Rectal smooth muscle tissue (tissue), 1 donor: ENCODE results near the gene PAIP2B.

Experiments used
- H3K27ac ChIP-seq: one replicate; pipeline ENCODE4 v1.7.0; 2013; ENCODE audit warnings: low read depth, low read length, inconsistent platforms
- H3K27me3 ChIP-seq: one replicate; pipeline ENCODE4 v1.7.0; 2013; ENCODE audit warnings: low read length; ENCODE audit not compliant: control insufficient read depth, insufficient read depth
- H3K36me3 ChIP-seq: one replicate; pipeline ENCODE4 v1.7.0; 2013; ENCODE audit warnings: low read length; ENCODE audit not compliant: control insufficient read depth, insufficient read depth
- H3K4me1 ChIP-seq: one replicate; pipeline ENCODE4 v1.7.0; 2013; ENCODE audit warnings: low read length; ENCODE audit not compliant: control insufficient read depth, insufficient read depth
- H3K4me3 ChIP-seq: one replicate; pipeline ENCODE4 v1.7.0; 2013; ENCODE audit warnings: low read length
- H3K9ac ChIP-seq: one replicate; pipeline ENCODE4 v1.7.0; 2013; ENCODE audit warnings: low read length

The PAIP2B gene

GRCh38 chr2:71133603-71134002 lies 93.3 kb downstream of the PAIP2B start:
- Histone ChIP-seq H3K4me3 (no peak overlapping the region), H3K27ac (no peak overlapping the region), H3K9ac (no peak overlapping the region), H3K4me1 (peaks cover 6% of the 10 kb centered on the region), H3K27me3 (no peaks in the 10 kb centered on the region), H3K36me3 (peaks cover 8% of the 10 kb centered on the region)
